ENCODE data around the gene ASB6.

DNA sequence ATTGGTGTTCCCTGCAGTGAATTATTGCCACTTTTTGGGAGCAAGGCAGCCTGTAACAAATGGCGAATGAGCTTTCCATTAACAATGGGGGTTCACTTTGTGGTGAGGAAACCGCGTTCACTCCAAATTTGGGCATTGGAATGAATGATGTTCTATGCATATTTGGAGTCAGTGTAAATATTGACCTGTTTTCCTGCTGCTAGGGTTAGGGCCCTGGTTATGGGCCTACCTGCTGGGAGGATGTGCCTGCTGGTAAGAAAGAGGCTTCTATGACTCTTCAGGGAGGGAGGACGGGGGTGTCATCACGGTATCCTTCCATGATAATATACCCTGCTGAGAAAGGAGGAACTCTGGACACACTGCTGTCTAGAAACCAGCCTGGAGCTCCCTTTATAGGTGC lies 50.0 kb downstream of the ASB6 start:
- no peak for TF ChIP-seq RXRA (IDR thresholded peaks at IDR 0.05)
- no peak for TF ChIP-seq CTCF (IDR thresholded peaks at IDR 0.05; ENCODE audit: low read depth, low read length, missing input control)
- no peak for TF ChIP-seq MAX (IDR thresholded peaks at IDR 0.05)
- TF ChIP-seq ZBTB33 (IDR thresholded peaks at IDR 0.05), result no peak
- TF ChIP-seq SP1 (IDR thresholded peaks at IDR 0.05), result no peak
- TF ChIP-seq RAD21 (IDR thresholded peaks at IDR 0.05), result no peak
- TF ChIP-seq EGR1 (IDR thresholded peaks at IDR 0.05; ENCODE audit: low read depth in 2 of 2), result no peak
- no peak for TF ChIP-seq YY1 (IDR thresholded peaks at IDR 0.05)
- no peak for TF ChIP-seq ATF3 (IDR thresholded peaks at IDR 0.05)
- no peak for TF ChIP-seq JUND (IDR thresholded peaks at IDR 0.05)
- no peak for TF ChIP-seq TAF1 (conservative IDR thresholded peaks at IDR 0.05)
- TF ChIP-seq FOXA1 (IDR thresholded peaks at IDR 0.05), result no peak
- no peak for TF ChIP-seq GABPA (IDR thresholded peaks at IDR 0.05 in 1 of 2, conservative IDR thresholded peaks at IDR 0.05 in 1 of 2)

All from liver (tissue), 3 donors.